Measurements from ENCODE around the gene NNMT. TPM values are rescaled to one million over a fixed set of nuclear protein-coding genes. Genes with fewer than 3 reads are reported as not detected.

NNMT gene
- total RNA-seq, 2 donors from 2014 or later, result 83.7 to 240 TPM

DNA sequence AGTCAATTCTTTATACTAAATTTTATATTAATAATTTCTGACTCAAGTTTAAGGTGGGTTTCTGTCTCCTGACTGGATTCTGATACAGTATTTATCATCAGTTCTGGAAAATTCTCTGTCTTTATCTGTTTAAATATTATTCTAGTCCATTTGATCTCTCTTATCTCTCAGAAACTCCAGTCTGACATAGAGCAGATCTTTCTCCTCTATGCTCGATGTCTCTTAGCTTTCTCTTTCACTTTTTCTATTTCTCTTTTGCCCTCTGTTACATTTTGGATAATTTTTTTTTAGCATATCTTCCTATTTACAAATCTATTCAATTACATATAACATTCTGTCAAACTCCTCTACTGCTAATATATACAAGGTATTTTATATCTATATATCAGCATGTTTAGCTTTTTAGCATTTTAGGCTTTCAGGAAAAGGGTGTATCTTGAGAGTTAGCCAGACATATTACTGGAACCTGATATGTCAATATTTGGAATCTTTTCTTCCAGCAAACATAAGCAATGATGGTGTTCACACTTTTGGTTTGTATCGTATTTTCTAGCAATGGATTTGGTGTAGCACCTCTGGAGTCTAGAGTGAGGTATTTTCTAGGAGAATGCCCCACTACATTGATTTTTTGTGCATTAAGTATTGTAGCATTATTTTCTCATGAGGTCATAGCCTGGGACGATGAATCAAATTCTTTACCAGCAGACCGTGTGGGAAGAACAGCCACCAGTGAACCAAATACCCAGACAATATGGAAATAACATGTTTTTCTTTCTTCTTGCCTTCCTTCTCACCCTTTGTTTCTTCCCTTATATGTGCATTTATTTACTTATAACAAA, 4.1 kb upstream of the NNMT start:
- H3K9me3 ChIP-seq, result no peaks in the 10 kb centered on the region
- H3K36me3 ChIP-seq, result no peaks in the 10 kb centered on the region
- no peak for DNase-seq (ENCODE audit: low spot score)
- no peak overlapping the region for H3K4me3 ChIP-seq
- H3K4me1 ChIP-seq, result peaks cover 0 to 45% of the 10 kb centered on the region in 2 donors
- H3K27ac ChIP-seq, result peak overlapping the region; percentile 81 to 96
- H3K27me3 ChIP-seq, result no peaks in the 10 kb centered on the region
- TF ChIP-seq, protein P1, sequence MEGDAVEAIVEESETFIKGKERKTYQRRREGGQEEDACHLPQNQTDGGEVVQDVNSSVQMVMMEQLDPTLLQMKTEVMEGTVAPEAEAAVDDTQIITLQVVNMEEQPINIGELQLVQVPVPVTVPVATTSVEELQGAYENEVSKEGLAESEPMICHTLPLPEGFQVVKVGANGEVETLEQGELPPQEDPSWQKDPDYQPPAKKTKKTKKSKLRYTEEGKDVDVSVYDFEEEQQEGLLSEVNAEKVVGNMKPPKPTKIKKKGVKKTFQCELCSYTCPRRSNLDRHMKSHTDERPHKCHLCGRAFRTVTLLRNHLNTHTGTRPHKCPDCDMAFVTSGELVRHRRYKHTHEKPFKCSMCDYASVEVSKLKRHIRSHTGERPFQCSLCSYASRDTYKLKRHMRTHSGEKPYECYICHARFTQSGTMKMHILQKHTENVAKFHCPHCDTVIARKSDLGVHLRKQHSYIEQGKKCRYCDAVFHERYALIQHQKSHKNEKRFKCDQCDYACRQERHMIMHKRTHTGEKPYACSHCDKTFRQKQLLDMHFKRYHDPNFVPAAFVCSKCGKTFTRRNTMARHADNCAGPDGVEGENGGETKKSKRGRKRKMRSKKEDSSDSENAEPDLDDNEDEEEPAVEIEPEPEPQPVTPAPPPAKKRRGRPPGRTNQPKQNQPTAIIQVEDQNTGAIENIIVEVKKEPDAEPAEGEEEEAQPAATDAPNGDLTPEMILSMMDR (IDR thresholded peaks at IDR 0.05), result no peak

DNA sequence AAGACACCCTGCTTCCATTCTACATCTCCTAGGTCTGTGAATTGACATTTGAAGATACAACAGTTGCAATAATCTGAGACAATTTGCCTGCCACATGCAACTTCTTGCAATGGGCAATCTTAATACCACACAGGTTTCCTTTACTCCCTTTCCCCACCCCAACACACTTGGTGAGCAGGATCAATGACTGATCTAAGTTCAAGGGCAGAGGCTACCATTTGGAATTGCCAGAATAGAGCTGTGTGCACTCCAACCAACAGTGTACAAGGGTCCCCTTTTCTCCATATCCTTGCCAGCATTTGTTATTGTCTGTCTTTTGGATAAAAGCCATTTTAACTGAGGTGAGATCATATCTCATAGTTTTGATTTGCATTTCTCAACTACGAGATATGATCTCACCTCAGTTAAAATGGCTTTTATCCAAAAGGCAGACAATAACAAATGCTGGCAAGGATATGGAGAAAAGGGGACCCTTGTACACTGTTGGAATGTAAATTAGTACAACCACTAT, 2.9 kb upstream of the NNMT start:
- no peaks in the 10 kb centered on the region for H3K27me3 ChIP-seq
- H3K36me3 ChIP-seq, result peaks cover 5% of the 10 kb centered on the region
- no peaks in the 10 kb centered on the region for H3K9me3 ChIP-seq
- peak overlapping the region; percentile 81 to 96 for H3K27ac ChIP-seq
- H3K4me1 ChIP-seq, result peaks cover 0 to 45% of the 10 kb centered on the region in 2 donors
- H3K4me3 ChIP-seq, result no peak overlapping the region
- TF ChIP-seq, protein P1 (IDR thresholded peaks at IDR 0.05), result no peak
- DNase-seq (ENCODE audit: low spot score), result no peak

DNA sequence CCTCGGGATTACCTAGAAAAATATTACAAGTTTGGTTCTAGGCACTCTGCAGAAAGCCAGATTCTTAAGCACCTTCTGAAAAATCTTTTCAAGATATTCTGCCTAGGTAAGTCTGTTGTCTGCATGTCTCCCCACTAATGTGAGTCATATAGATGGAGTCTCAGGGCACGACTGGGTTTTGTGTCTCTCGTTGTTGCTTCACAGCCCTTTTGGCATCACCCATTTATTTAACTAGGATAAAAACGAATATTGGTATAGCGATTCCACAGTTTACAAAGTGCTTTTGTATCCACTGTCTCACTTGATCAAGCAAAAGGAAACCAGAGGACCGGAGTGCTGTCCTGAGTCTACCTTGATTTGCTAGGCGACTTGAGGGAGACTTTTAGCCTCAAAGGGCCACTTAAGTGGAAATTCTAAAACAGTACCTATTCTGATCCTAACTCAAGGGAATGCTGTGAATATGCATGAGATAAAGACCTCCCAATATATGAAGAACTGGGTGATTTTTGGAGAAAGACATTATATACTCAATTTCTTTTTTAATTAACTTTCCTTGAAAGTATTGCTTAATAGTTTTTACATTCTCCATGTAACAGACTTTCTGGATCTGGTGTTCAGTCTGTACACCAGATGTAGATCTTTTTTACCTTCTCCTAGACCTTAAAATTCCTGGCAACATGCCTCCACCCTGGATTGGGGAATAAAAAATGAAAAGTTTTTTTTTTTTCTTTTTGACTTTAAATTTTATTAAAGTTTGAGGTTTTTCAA, 590 bp downstream of the NNMT start:
- Histone ChIP-seq H3K4me1 (peaks cover 0 to 33% of the 10 kb centered on the region in 2 donors), H3K36me3 (peaks cover 27% of the 10 kb centered on the region), H3K27me3 (no peaks in the 10 kb centered on the region), H3K4me3 (peak overlapping the region; percentile 41 to 48), H3K9me3 (peaks cover 0 to 20% of the 10 kb centered on the region in 2 donors), H3K27ac (peak overlapping the region; percentile 81 to 96)
- DNase-seq (ENCODE audit: low spot score), result no peak
- TF ChIP-seq, protein P1 (IDR thresholded peaks at IDR 0.05), result no peak

DNA sequence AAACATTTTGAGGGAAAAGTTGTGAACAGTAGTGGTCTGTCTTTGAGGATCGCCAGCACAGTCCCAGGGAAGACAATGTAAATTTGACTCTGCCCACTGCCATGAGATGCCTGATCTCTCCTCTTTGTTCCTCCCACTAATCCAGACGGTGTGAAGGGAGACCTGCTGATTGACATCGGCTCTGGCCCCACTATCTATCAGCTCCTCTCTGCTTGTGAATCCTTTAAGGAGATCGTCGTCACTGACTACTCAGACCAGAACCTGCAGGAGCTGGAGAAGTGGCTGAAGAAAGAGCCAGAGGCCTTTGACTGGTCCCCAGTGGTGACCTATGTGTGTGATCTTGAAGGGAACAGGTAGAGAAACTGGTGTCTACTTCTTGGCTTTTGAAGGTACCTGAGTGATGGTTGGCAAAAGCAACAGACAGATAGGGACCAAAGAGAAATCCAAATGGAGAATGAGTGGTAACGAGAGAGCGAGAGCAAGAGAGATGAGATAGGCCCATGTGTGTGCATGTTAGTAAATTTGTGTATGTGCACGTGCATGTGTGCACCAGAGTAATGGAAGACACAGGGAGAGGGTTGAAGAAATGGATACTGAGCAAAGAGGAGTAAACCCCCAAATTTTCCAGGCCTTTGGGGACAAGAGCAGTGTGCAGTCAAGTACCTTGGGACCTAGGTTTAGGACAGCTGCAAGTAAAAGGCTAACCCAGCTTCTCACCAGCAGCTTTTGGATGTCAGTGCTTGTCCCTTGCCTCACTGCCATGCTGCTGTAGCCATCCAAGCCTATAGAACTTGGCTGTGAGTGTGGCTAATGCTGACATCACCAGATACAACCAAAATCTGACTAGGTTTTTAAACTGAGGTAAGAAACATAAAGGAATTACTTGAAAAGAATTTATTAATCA, 1.9 kb downstream of the NNMT start:
- TF ChIP-seq, protein P1 (IDR thresholded peaks at IDR 0.05), result no peak
- Histone ChIP-seq H3K4me3 (peak overlapping the region; percentile 41 to 48), H3K27ac (peak overlapping the region; percentile 81 to 96), H3K9me3 (peaks cover 0 to 30% of the 10 kb centered on the region in 2 donors), H3K4me1 (peaks cover 0 to 21% of the 10 kb centered on the region in 2 donors), H3K36me3 (peaks cover 27% of the 10 kb centered on the region), H3K27me3 (no peaks in the 10 kb centered on the region)
- no peak for DNase-seq (ENCODE audit: low spot score)

DNA sequence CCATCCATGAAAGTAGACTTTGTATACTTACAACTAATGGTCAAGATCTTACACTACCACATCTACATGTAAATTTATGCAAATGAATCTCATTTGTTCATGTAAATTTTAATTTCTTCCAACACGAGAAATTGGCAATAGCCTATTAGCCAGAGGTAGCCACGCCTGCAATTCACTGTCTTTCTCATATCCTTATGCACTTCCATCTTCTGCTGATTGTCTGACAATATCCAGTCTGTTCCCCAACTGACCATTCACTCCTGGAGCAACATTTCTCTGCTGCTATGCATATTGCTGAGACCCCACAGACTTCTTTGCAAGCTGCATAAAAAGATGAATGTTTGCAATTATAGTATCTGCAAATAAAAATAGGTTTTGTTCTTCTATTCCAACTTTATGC, 2.5 kb downstream of the NNMT start:
- DNase-seq (ENCODE audit: low spot score), result no peak
- TF ChIP-seq, protein P1 (IDR thresholded peaks at IDR 0.05), result no peak
- peak overlapping the region; percentile 81 to 96 for H3K27ac ChIP-seq
- no peaks in the 10 kb centered on the region for H3K27me3 ChIP-seq
- peaks cover 0 to 18% of the 10 kb centered on the region in 2 donors for H3K4me1 ChIP-seq
- H3K4me3 ChIP-seq, result peak overlapping the region; percentile 41 to 48
- H3K36me3 ChIP-seq, result peaks cover 28% of the 10 kb centered on the region
- peaks cover 0 to 30% of the 10 kb centered on the region in 2 donors for H3K9me3 ChIP-seq

Data from right atrium auricular region (tissue), 2 donors.